ELR (cell line): Measurements from ENCODE around the gene PNLDC1.
"Not testable (repeated sequence)": the region's sequence is repeated elsewhere in the genome, so short reads cannot be mapped to it uniquely, and the experiment has no call there.

Source experiments
- DNase-seq: peaks from one replicate; pipeline ENCODE4 v3.0.0-alpha.2; 2015; ENCODE audit warnings: low read depth

The PNLDC1 gene

GRCh38 chr6:159849851-159850250 lies 49.8 kb downstream of the PNLDC1 start:
- not testable (repeated sequence) for DNase-seq

- DNase-seq: peak; percentile 30
These were observed 52.8 kb downstream of the PNLDC1 start for GRCh38 chr6:159852877-159853276.

- no peak for DNase-seq
These were observed 53.7 kb downstream of the PNLDC1 start for GRCh38 chr6:159853754-159854153.

GRCh38 chr6:159854959-159855358 lies 54.9 kb downstream of the PNLDC1 start:
- DNase-seq: no peak

GRCh38 chr6:159858259-159858658 lies 58.2 kb downstream of the PNLDC1 start:
- no peak for DNase-seq

- no peak for DNase-seq
These were observed 60.4 kb downstream of the PNLDC1 start for GRCh38 chr6:159860482-159860881.

- no peak for DNase-seq
These were observed 62.0 kb downstream of the PNLDC1 start for GRCh38 chr6:159862103-159862502.

- DNase-seq: peak; percentile 75
These were observed 63.3 kb downstream of the PNLDC1 start for GRCh38 chr6:159863341-159863740.

GRCh38 chr6:159865226-159865920 lies 65.3 kb downstream of the PNLDC1 start:
- DNase-seq: no peak

GRCh38 chr6:159866286-159867247 lies 66.5 kb downstream of the PNLDC1 start:
- no peak for DNase-seq
